Activated T-cell treated with anti-CD3 and anti-CD28 coated beads, Interleukin-2, amount 50 U/mL, for 4 hours (primary cell): ENCODE results near the gene PGA4. TPM values are rescaled to one million over a fixed set of nuclear protein-coding genes. Genes with fewer than 3 reads are reported as not detected.
"Not testable (repeated sequence)": the region's sequence is repeated elsewhere in the genome, so short reads cannot be mapped to it uniquely, and the experiment has no call there.

ENCODE experiments used
- ATAC-seq, 2 donors: fragments of 200-7000 bp; cut with Tn5 transposase; one replicate each; pipeline ENCODE4 v1.10.0; 2021
- DNase-seq: peaks from one replicate; pipeline ENCODE4 v3.0.0-alpha.2; 2020
- H3K27me3 Mint-ChIP-seq: one replicate; pipeline ENCODE4 v1.8.0; 2021; ENCODE audit warnings: low read depth, mixed read lengths
- H3K36me3 Mint-ChIP-seq: one replicate; pipeline ENCODE4 v1.8.0; 2022; ENCODE audit warnings: mixed read lengths; ENCODE audit not compliant: insufficient read depth
- H3K4me1 Mint-ChIP-seq: one replicate; pipeline ENCODE4 v1.8.0; 2021; ENCODE audit warnings: low read depth, mixed read lengths
- H3K4me3 Mint-ChIP-seq: one replicate; pipeline ENCODE4 v1.8.0; 2021; ENCODE audit warnings: mild to moderate bottlenecking, moderate library complexity, mixed read lengths
- H3K9me3 Mint-ChIP-seq: one replicate; pipeline ENCODE4 v1.8.0; 2021; ENCODE audit warnings: mixed read lengths
- total RNA-seq, 3 donors: library from RNA; stranded (reverse); gene quantifications; one replicate each; pipeline ENCODE4 v1.2.1, GENCODE V29; 2021

The PGA4 gene
- total RNA-seq, 3 donors from 2014 or later, result not detected

DNA sequence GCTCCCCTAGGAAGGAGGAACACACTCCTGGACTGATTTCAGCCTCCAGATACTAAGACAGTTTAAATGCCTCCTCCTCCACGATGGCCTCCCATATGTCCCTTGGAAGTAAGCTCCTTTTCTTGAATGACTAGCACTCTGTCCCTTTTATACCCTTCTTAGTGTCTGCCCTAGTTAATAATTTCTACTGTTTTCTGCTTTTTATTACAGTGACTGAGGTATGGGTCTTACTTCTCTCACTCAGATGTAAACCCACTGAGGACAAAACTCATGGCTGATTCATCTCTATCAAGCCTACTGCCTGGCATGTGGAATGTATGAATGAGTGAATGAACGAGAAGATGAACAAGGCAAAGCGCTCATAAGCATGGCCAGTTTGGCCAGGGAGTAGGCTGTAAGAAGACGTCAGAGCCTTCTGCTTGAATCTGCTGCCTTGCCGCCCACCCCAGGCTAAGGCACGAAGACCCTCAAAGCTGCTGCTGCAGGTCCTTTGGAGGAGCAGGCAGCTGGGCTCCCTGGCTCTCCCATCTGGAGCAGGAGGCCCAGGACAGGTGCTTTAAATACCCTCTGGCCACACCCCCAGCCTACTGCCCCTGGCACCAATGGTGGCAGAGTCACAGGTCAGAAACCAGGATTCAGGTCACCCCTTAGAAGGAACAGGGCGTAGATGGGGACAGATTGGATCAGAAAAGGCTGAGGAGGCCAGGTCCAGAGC lies 27.0 kb upstream of the PGA4 start:
- no peaks in the 10 kb centered on the region for H3K36me3 Mint-ChIP-seq
- no peak for ATAC-seq
- no peaks in the 10 kb centered on the region for H3K4me1 Mint-ChIP-seq
- no peak overlapping the region for H3K4me3 Mint-ChIP-seq
- peaks cover 5% of the 10 kb centered on the region for H3K27me3 Mint-ChIP-seq
- DNase-seq, result no peak
- no peaks in the 10 kb centered on the region for H3K9me3 Mint-ChIP-seq

GRCh38 chr11:61195719-61196118 lies 26.4 kb upstream of the PGA4 start:
- H3K36me3 Mint-ChIP-seq, result no peaks in the 10 kb centered on the region
- H3K9me3 Mint-ChIP-seq, result no peaks in the 10 kb centered on the region
- DNase-seq (no peak), ATAC-seq (no peak)
- no peaks in the 10 kb centered on the region for H3K4me1 Mint-ChIP-seq
- peaks cover 8% of the 10 kb centered on the region for H3K27me3 Mint-ChIP-seq
- no peak overlapping the region for H3K4me3 Mint-ChIP-seq

- no peak for DNase-seq
- Mint-ChIP-seq H3K36me3 (no peaks in the 10 kb centered on the region), H3K4me1 (no peaks in the 10 kb centered on the region), H3K4me3 (no peak overlapping the region), H3K9me3 (no peaks in the 10 kb centered on the region), H3K27me3 (peaks cover 16% of the 10 kb centered on the region)
- ATAC-seq, result no peak
Observed at GRCh38 chr11:61198361-61198760, 23.8 kb upstream of the PGA4 start.

GRCh38 chr11:61198948-61199523 lies 23.1 kb upstream of the PGA4 start:
- peaks cover 16% of the 10 kb centered on the region for H3K27me3 Mint-ChIP-seq
- no peaks in the 10 kb centered on the region for H3K4me1 Mint-ChIP-seq
- ATAC-seq, result no peak
- no peaks in the 10 kb centered on the region for H3K36me3 Mint-ChIP-seq
- H3K9me3 Mint-ChIP-seq, result no peaks in the 10 kb centered on the region
- no peak for DNase-seq
- no peak overlapping the region for H3K4me3 Mint-ChIP-seq

DNA sequence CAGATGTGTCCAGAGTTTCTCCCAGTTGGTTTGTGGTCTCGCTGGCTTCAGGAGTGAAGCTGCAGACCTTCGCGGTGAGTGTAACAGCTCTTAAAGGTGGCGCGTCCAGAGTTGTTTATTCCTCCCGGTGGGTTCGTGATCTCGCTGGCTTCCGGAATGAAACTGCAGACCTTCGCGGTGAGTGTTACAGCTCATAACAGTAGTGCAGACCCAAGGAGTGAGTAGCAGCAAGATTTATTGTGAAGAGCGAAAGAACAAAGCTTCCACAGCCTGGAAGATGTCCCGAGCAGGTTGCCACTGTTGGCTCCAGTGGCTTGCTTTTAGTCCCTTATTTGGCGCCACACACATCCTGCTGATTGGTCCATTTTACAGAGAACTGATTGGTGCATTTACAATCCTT lies 20.7 kb upstream of the PGA4 start:
- Mint-ChIP-seq H3K36me3 (no peaks in the 10 kb centered on the region), H3K27me3 (peaks cover 14% of the 10 kb centered on the region), H3K4me3 (no peak overlapping the region), H3K9me3 (no peaks in the 10 kb centered on the region), H3K4me1 (no peaks in the 10 kb centered on the region)
- ATAC-seq, result no peak
- no peak for DNase-seq

- H3K4me3 Mint-ChIP-seq, ATAC-seq, H3K9me3 Mint-ChIP-seq, H3K36me3 Mint-ChIP-seq, H3K4me1 Mint-ChIP-seq, DNase-seq: not testable (repeated sequence)
- peaks cover 11% of the 10 kb centered on the region for H3K27me3 Mint-ChIP-seq
Observed at GRCh38 chr11:61202950-61203746, 19.0 kb upstream of the PGA4 start, which contains the start of gene PGA3. Gene PGA3, plus strand, starts transcription at chr11:61203515. Its CDS starts 50 bp downstream, at chr11:61203565.

GRCh38 chr11:61203873-61204272 lies 18.3 kb upstream of the PGA4 start:
- not testable (repeated sequence) for ATAC-seq, DNase-seq, H3K36me3 Mint-ChIP-seq, H3K4me1 Mint-ChIP-seq, H3K9me3 Mint-ChIP-seq, H3K4me3 Mint-ChIP-seq
- peaks cover 11% of the 10 kb centered on the region for H3K27me3 Mint-ChIP-seq

DNA sequence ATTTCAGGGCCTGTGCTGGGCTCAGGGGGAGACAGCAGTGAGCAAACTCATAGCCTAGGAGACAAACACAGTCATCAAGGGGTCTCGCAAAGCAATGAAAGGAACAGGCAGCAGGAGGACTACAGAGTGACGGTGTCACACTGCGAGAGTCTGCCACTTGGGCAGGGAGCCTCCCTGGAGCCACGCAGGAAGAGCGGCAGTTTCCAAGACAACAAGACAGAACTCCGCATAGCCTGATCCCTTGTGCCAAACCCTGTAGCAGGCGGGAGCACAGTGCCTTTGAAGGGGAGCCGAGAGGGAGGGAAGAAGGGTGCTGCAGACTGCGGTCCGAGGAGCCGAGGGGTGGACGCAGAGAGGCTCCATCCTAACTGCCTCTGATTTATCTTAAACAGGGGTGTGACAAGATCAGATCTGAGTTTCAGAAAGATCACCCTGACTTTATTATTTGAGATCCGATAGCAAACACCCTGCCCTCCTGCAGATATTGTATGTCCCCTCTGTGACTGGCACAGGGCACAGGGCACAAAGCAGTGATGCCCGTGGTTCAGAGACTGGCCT lies 17.6 kb upstream of the PGA4 start:
- H3K9me3 Mint-ChIP-seq, H3K4me3 Mint-ChIP-seq, DNase-seq, H3K4me1 Mint-ChIP-seq, H3K36me3 Mint-ChIP-seq, ATAC-seq: not testable (repeated sequence)
- H3K27me3 Mint-ChIP-seq, result peaks cover 11% of the 10 kb centered on the region

DNA sequence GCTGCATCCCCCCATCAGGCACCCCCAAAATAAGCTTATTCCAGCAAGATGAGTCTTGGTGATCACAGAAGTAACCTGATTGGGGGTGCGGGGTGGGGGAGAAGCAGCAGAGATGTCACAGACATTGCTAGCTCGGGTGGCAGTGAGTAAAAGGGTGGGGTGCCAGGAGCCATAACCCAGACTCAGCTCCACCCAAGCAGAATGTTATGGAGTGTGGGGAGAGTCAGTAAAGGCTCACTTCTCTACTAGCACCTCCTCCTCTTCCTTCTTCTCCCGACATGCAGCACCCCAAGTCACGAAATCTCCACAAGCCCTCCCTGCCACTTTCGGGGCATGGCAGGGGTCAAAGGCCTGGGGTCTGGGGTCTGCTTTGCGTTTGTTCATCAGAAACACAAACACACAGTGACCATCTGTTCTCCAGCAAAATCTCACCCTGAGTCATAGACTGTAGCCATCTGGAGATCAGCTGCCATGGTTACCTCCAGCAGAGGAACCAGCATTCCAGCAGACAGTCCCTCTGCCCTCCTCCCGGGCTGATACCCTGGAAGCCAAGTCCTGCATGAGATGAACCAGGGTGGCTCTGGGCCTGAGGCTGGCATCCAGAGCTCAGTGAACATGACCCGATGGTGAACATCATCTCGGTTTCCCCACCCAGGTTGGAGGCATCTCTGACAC lies 14.4 kb upstream of the PGA4 start:
- not testable (repeated sequence) for H3K36me3 Mint-ChIP-seq, DNase-seq, H3K27me3 Mint-ChIP-seq, H3K9me3 Mint-ChIP-seq, H3K4me1 Mint-ChIP-seq, ATAC-seq, H3K4me3 Mint-ChIP-seq

GRCh38 chr11:61210629-61211028 lies 11.5 kb upstream of the PGA4 start:
- not testable (repeated sequence) for H3K4me1 Mint-ChIP-seq, H3K27me3 Mint-ChIP-seq, ATAC-seq, H3K9me3 Mint-ChIP-seq, H3K4me3 Mint-ChIP-seq, H3K36me3 Mint-ChIP-seq, DNase-seq

DNA sequence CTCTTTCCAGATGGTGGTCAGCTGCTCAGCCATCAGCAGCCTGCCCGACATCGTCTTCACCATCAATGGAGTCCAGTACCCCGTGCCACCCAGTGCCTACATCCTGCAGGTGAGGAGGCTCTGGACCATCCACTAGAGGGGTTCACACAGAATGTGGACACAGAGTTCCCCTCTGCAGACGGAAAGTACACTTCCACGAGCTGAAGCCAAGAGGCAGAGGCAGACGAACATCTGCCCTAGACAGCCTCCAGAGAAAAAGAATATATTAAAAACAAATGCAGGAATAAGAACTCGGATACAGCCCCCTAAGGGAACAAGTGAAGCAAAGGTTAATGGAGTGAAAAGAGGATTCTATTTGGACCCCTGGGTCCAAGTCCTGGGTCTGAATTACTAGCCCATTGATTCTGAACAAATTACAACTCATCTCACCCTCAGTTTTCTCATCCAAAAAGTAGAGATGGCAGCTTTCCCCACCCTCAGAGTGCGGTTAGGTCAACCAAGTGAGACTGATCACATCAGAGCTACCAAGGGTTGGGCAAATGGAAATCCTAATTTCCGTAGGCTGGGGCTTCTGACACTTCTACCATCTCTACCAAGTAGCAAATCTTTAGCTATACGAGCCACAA lies 10.7 kb upstream of the PGA4 start:
- H3K27me3 Mint-ChIP-seq, H3K36me3 Mint-ChIP-seq, DNase-seq, ATAC-seq, H3K4me1 Mint-ChIP-seq, H3K9me3 Mint-ChIP-seq, H3K4me3 Mint-ChIP-seq: not testable (repeated sequence)

GRCh38 chr11:61212202-61212601 lies 9.9 kb upstream of the PGA4 start:
- not testable (repeated sequence) for DNase-seq, H3K4me1 Mint-ChIP-seq, H3K27me3 Mint-ChIP-seq, H3K36me3 Mint-ChIP-seq, ATAC-seq, H3K9me3 Mint-ChIP-seq, H3K4me3 Mint-ChIP-seq

- DNase-seq, H3K4me3 Mint-ChIP-seq, H3K36me3 Mint-ChIP-seq, H3K4me1 Mint-ChIP-seq, H3K9me3 Mint-ChIP-seq, H3K27me3 Mint-ChIP-seq, ATAC-seq: not testable (repeated sequence)
Observed at GRCh38 chr11:61213711-61214324, 8.3 kb upstream of the PGA4 start.
